NB4 (cell line): Measurements from ENCODE around the gene CCDC158.

Experiments
- DNase-seq: peaks from one replicate; pipeline ENCODE4 v3.0.0; 2010; ENCODE audit warnings: low read depth
- H3K4me3 ChIP-seq: one replicate; pipeline ENCODE4 v1.5.1; 2011; ENCODE audit warnings: mild to moderate bottlenecking, low read depth, low read length, moderate library complexity
- CTCF ChIP-seq: IDR thresholded peaks from one replicate; pipeline ENCODE4 v1.5.1; 2012; ENCODE audit warnings: low read depth, low read length
- MAX ChIP-seq: IDR thresholded peaks from 2 replicates; pipeline ENCODE4 v1.6.1; 2011; ENCODE audit warnings: low read depth, low read length
- MYC ChIP-seq: IDR thresholded peaks from 2 replicates; pipeline ENCODE4 v1.6.1; 2011; ENCODE audit warnings: low read depth, low read length
- POLR2A ChIP-seq: IDR thresholded peaks from 2 replicates; pipeline ENCODE4 v1.6.1; 2011; ENCODE audit warnings: mild to moderate bottlenecking; ENCODE audit not compliant: insufficient read length; ENCODE audit errors: extremely low read depth

Gene CCDC158

DNA sequence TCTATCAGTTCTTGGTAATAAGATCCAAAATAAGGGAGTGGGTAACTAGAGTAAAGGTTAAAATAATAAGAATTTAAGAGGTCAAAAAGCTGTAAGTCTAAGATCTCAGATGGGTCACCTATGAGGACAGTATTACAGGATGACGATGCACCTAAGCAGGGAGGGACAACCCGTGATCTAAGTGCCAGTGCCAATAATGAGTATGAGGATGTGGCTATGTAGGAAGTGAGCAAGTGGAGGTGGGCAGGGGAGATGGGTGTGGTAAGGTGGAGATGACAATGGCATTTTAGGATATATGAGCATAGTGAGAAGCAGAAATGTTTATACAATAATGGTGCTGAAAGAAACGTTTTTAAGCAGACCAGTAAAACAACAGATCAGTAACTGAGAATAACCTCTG lies 19.3 kb downstream of the CCDC158 start:
- no peak for TF ChIP-seq MAX
- no peak for TF ChIP-seq MYC
- TF ChIP-seq CTCF, result no peak
- no peak for TF ChIP-seq POLR2A
- no peak overlapping the region for H3K4me3 ChIP-seq

DNA sequence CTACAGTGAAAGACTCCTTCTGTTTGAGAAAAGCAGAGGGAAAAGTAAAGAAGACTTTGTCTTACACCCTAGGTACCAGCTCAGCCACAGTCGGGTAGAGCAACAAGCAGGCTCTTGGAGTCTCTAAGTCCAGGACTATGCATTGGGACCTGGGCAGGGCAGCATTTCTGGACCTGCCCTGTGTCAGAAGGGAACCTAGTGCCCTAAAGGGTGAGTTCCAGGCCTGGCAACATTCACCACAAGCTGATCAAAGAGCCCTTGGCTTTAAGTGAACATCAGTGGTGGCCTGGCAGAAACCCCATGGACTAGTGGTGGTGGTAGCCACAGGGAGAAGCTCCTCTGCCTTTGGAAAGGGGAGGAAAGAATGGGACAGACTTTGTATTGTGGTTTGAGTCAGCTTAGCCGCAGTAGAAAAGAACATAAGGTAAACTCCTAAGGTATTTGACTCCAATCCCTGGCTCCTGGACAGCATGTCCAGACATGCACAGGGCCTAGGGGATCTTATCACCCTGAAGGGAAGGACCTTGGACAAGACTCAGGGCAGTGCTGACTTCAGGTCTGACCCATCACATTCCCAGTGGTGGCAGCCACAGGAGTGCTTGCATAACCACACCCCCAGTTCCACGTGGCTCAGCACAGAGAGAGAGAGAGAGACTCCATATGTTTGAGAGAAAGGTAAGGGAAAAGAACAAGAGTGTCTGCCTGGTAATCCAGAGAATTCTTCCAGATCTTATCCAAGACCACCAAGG lies 32.6 kb downstream of the CCDC158 start:
- H3K4me3 ChIP-seq, result no peak overlapping the region
- TF ChIP-seq POLR2A (no peak), CTCF (no peak), MAX (no peak), MYC (no peak)
- no peak for DNase-seq

More for the DNA sequence above, 19.3 kb downstream of the CCDC158 start:
- no peak for DNase-seq

GRCh38 chr4:76386566-76387305 lies 34.2 kb downstream of the CCDC158 start:
- DNase-seq, result peak; percentile 12
- no peak for TF ChIP-seq CTCF
- no peak for TF ChIP-seq MYC
- TF ChIP-seq POLR2A, result no peak
- TF ChIP-seq MAX, result no peak
- H3K4me3 ChIP-seq, result no peak overlapping the region

DNA sequence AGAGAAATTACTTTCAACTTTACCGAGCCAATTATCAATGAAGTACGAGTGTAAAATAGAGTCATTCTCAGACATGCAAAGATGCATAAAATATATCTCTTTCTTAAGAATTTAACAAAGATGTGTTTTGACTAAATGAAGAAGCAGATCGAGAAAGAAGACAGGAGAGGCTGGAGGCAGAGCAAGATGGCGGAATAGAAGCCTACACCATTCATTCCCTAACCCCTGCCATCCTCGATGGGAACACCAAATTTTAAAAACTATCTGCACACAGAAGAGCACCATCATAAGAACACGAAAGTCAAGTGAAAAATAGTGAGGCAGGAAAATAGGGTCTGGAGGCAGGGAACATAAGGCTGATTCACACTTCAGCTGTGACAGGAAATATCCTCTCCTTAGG lies 35.0 kb downstream of the CCDC158 start:
- DNase-seq, result no peak
- H3K4me3 ChIP-seq, result no peak overlapping the region
- TF ChIP-seq MAX (no peak), POLR2A (no peak), CTCF (no peak), MYC (no peak)

GRCh38 chr4:76384052-76384451 lies 36.9 kb downstream of the CCDC158 start:
- no peak overlapping the region for H3K4me3 ChIP-seq
- no peak for DNase-seq
- no peak for TF ChIP-seq POLR2A
- TF ChIP-seq CTCF, result no peak
- no peak for TF ChIP-seq MYC
- TF ChIP-seq MAX, result no peak
